Spleen (tissue), 7 donors: Measurements from ENCODE around the gene ST6GALNAC3.

Source experiments
- CTCF ChIP-seq, 11 experiments: fragments of 200-600 bp in 7 of 11; fragments of 450-650 bp in 4 of 11; sonication (generic) in 4 of 11; IDR thresholded peaks in 8 of 11; conservative IDR thresholded peaks in 3 of 11; 1 replicate in 7 of 11; 2 replicates in 4 of 11; pipeline versions ENCODE4 v1.4.0 to v1.8.0; 2016 to 2021; ENCODE audit warnings: antibody characterized with exemption in 11 of 11, inconsistent platforms in 4 of 11, mild to moderate bottlenecking in 1 of 11
- POLR2A ChIP-seq, 3 donors: fragments of 450-650 bp; IDR thresholded peaks; one replicate each; pipeline ENCODE4 v1.5.1; 2017; ENCODE audit warnings: antibody characterized with exemption in 3 of 3, mild to moderate bottlenecking in 1 of 3
- POLR2AphosphoS5 ChIP-seq, 3 donors: sonication (generic); formaldehyde crosslinking; IDR thresholded peaks; one replicate each; pipeline ENCODE4 v1.5.1; 2017; ENCODE audit warnings: antibody characterized with exemption in 3 of 3
- donor health status: DM: no; HTN: no; CAD: no; lungs with moderate emphysema.
- donor health status: DM: no; HTN: no; CAD: no.
- donor health status: DM: no; HTN: no; CAD: no.

DNA sequence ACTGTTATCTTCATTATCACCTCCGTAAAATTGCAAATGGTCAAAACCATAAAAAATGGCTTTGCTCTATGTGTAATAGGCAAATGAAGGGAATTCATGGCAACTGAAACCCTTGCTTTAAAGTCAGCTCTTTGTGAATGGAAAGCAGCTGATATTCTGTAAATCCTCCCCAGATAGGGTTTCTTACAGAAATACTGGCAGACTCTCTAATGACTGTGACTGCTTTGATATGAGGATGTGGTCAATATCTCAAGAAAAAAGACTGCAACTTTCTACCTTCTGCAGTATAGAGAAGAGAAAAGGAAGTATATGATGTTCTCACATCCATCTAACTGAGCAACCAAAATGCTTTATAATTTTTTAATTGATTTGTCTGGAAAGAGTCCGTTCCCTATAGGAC is 193.1 kb downstream of the ST6GALNAC3 start:
- no peak for TF ChIP-seq POLR2AphosphoS5 (IDR thresholded peaks at IDR 0.05)
- TF ChIP-seq CTCF (IDR thresholded peaks at IDR 0.05 in 8 of 11, conservative IDR thresholded peaks at IDR 0.05 in 3 of 11): no peak
- TF ChIP-seq POLR2A (IDR thresholded peaks at IDR 0.05): no peak
